Upper lobe of left lung (tissue), 6 donors: Measurements from ENCODE around the gene ATF3. TPM values are rescaled to one million over a fixed set of nuclear protein-coding genes. Genes with fewer than 3 reads are reported as not detected.

Experiments used
- ATAC-seq, 2 donors: fragments of 200-7000 bp; cut with Tn5 transposase; one replicate each; pipeline ENCODE4 v1.9.1; 2022; ENCODE audit warnings: mild to moderate bottlenecking in 2 of 2, moderate library complexity in 2 of 2; ENCODE audit not compliant: low FRiP score in 2 of 2
- DNase-seq, 2 donors: peaks; one replicate each; pipeline ENCODE4 v3.0.0-alpha.2; 2019 to 2020
- H3K27ac ChIP-seq, 4 donors: fragments of 200-600 bp; sonication (generic); one replicate each; pipeline ENCODE4 v1.5.1; 2016 to 2019
- H3K27me3 ChIP-seq, 4 donors: fragments of 200-600 bp; sonication (generic); one replicate each; pipeline ENCODE4 v1.5.1; 2017 to 2019
- H3K36me3 ChIP-seq, 4 donors: fragments of 200-600 bp; sonication (generic); one replicate each; pipeline ENCODE4 v1.5.1; 2016 to 2019
- H3K4me1 ChIP-seq, 4 donors: fragments of 200-600 bp; sonication (generic); one replicate each; pipeline ENCODE4 v1.5.1; 2018 to 2019
- H3K4me3 ChIP-seq, 4 donors: fragments of 200-600 bp; sonication (generic); one replicate each; pipeline ENCODE4 v1.5.1; 2017 to 2019; ENCODE audit warnings: mild to moderate bottlenecking in 2 of 4, moderate library complexity in 1 of 4
- H3K9me3 ChIP-seq, 4 donors: fragments of 200-600 bp; sonication (generic); one replicate each; pipeline ENCODE4 v1.5.1; 2018 to 2019
- EP300 ChIP-seq, 4 donors: sonication (generic); formaldehyde crosslinking; IDR thresholded peaks; one replicate each; pipeline ENCODE4 v1.5.1; 2017; ENCODE audit warnings: antibody characterized with exemption in 4 of 4, control low read depth in 2 of 4
- POLR2A ChIP-seq, 4 donors: fragments of 450-650 bp; IDR thresholded peaks; one replicate each; pipeline ENCODE4 v1.5.1; 2016 to 2017; ENCODE audit warnings: antibody characterized with exemption in 4 of 4, mild to moderate bottlenecking in 2 of 4
- POLR2AphosphoS5 ChIP-seq, 2 donors: sonication (generic); formaldehyde crosslinking; IDR thresholded peaks; one replicate each; pipeline ENCODE4 v1.5.1; 2017; ENCODE audit warnings: antibody characterized with exemption in 2 of 2
- WGBS, 2 donors: methylation state at CpG; one replicate each; pipeline ENCODE4 v1.1.5; 2017 to 2018; 5-methylcytosine and 5-hydroxymethylcytosine counted together
- total RNA-seq, 6 donors: library from RNA; depleted of rRNA in 4 of 6; stranded (reverse); fragments of >200 nt in 4 of 6; gene quantifications; one replicate each; pipeline versions ENCODE4 v1.1.0 to v1.2.1, GENCODE V29; 2016 to 2021
- TF ChIP-seq, protein P1 (sequence below), 6 experiments: fragments of 450-650 bp in 4 of 6; fragments of 200-600 bp in 2 of 6; sonication (generic) in 2 of 6; IDR thresholded peaks; one replicate each; pipeline ENCODE4 v1.5.1; 2016 to 2019; ENCODE audit warnings: antibody characterized with exemption in 6 of 6
- donor health status: DM: no; HTN: no; CAD: no; lungs with moderate emphysema.
- donor health status: DM: no; HTN: yes; CAD: no; lungs with severe emphysema.

The ATF3 gene
- total RNA-seq, 6 donors from 2014 or later, result 7.3 to 69.3 (median 21.2) TPM

DNA sequence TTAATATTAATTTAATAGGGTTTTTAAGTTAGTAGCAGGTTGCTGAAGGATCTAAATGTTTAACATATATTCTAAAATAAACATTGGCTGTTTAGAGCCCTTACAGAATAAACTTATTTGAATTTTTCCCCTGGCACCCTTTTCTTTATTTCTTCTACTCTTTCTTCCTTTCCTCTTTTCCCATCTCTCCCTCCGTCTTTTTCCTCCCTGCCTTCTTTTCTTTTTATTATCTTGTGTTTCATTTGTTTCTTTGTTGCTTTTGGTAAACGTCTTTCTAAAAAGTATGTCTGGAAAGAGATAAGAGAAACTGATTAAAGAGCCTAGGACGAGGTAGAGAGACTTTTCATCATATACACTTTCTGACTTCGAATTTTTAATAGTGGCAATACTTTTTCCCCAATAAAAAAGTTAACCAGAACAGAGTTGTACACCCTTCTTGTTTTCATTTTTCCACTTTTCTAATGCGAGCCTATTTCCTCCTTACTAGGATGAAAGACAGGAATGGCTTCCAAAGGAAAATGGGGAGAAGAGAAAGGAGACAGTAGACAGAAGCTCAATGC, 39.5 kb upstream of the ATF3 start:
- DNase-seq (no peak), ATAC-seq (no peak)
- Histone ChIP-seq H3K9me3 (no peaks in the 10 kb centered on the region), H3K36me3 (no peaks in the 10 kb centered on the region), H3K4me3 (no peak overlapping the region), H3K4me1 (peaks cover 0 to 16% (median 5%) of the 10 kb centered on the region in 4 donors), H3K27me3 (no peaks in the 10 kb centered on the region), H3K27ac (no peak overlapping the region)
- no peak for TF ChIP-seq POLR2A (IDR thresholded peaks at IDR 0.05)
- TF ChIP-seq EP300 (IDR thresholded peaks at IDR 0.05), result no peak
- TF ChIP-seq, protein P1, sequence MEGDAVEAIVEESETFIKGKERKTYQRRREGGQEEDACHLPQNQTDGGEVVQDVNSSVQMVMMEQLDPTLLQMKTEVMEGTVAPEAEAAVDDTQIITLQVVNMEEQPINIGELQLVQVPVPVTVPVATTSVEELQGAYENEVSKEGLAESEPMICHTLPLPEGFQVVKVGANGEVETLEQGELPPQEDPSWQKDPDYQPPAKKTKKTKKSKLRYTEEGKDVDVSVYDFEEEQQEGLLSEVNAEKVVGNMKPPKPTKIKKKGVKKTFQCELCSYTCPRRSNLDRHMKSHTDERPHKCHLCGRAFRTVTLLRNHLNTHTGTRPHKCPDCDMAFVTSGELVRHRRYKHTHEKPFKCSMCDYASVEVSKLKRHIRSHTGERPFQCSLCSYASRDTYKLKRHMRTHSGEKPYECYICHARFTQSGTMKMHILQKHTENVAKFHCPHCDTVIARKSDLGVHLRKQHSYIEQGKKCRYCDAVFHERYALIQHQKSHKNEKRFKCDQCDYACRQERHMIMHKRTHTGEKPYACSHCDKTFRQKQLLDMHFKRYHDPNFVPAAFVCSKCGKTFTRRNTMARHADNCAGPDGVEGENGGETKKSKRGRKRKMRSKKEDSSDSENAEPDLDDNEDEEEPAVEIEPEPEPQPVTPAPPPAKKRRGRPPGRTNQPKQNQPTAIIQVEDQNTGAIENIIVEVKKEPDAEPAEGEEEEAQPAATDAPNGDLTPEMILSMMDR (IDR thresholded peaks at IDR 0.05), result no peak
- TF ChIP-seq POLR2AphosphoS5 (IDR thresholded peaks at IDR 0.05), result no peak
- WGBS, 2 donors, result 80 to 83% methylated on average over 5 of the region's 5 CpGs

DNA sequence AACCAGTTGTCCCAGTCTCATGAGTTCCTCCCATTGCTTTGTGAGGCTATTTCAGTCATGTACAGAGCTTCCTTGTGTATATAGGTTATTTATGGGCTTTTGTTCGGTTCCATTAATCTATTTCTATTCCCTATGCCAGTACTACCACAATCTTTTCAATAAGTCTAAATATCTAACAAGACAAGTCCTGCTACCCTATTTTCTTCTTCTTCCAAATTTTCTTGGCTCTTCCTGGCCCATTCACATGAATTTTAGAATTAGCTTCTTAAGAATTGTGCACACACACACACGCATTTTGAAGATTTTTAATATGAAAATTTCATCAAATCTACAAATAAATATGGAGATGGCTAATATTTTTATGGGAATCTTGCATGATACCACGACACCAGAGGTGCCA, 33.8 kb upstream of the ATF3 start:
- TF ChIP-seq EP300 (IDR thresholded peaks at IDR 0.05) (no peak), POLR2AphosphoS5 (IDR thresholded peaks at IDR 0.05) (no peak), POLR2A (IDR thresholded peaks at IDR 0.05) (no peak)
- TF ChIP-seq, protein P1 (IDR thresholded peaks at IDR 0.05), result no peak
- ATAC-seq, result no peak
- H3K27ac ChIP-seq, result no peak overlapping the region

DNA sequence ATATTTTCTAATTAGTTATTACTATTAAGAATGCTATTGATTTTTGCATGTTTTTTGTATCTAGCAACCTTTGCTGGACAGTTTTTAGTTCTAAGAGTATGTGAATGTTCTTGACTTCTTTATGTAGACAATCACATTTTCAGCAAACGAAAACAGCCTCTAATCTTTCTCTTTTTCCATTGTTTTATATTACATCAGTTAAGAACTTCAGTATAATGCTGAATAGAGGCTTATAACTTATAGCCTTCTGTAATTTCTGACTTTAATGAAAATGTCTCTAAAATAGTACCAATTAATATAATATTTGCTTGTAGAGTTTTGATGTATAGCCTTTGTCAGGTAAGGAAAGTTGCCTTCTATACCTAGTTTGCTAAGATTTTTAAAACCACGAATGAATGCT, 33.2 kb upstream of the ATF3 start:
- no peak overlapping the region for H3K4me3 ChIP-seq
- H3K27me3 ChIP-seq, result no peaks in the 10 kb centered on the region
- no peaks in the 10 kb centered on the region for H3K9me3 ChIP-seq
- TF ChIP-seq, protein P1 (IDR thresholded peaks at IDR 0.05), result no peak
- TF ChIP-seq EP300 (IDR thresholded peaks at IDR 0.05) (no peak), POLR2AphosphoS5 (IDR thresholded peaks at IDR 0.05) (no peak), POLR2A (IDR thresholded peaks at IDR 0.05) (no peak)
- ATAC-seq (no peak), DNase-seq (no peak)
- H3K36me3 ChIP-seq, result no peaks in the 10 kb centered on the region
- H3K4me1 ChIP-seq, result no peaks in the 10 kb centered on the region
- 90 to 94% methylated on average over 2 of the region's 2 CpGs for WGBS, 2 donors
- H3K27ac ChIP-seq, result no peak overlapping the region

More for the DNA sequence above, 33.8 kb upstream of the ATF3 start:
- no peaks in the 10 kb centered on the region for H3K9me3 ChIP-seq
- H3K4me1 ChIP-seq, result no peaks in the 10 kb centered on the region
- H3K36me3 ChIP-seq, result no peaks in the 10 kb centered on the region
- WGBS, 2 donors, result 87 to 94% methylated on average over 3 of the region's 3 CpGs
- H3K27me3 ChIP-seq, result no peaks in the 10 kb centered on the region
- H3K4me3 ChIP-seq, result no peak overlapping the region
- DNase-seq, result no peak

DNA sequence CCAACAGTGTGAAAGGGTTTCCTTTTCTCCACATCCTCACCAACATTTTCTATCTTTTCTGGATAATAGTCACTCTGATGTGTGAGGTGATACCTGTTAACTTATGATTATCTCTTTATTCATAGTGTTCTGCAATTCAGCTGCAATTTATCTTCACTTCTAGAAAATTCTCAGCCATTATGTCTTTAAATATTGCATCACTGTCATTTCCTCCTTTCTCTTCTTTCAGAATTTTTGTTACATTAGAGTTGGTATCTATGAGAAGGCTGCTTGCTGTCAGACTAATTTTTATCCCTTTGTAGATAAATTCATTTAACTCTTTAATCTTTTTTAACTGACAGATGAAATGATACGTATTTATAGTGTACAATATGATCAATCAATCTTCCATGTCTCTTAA, 30.5 kb upstream of the ATF3 start:
- no peak overlapping the region for H3K4me3 ChIP-seq
- TF ChIP-seq POLR2AphosphoS5 (IDR thresholded peaks at IDR 0.05) (no peak), EP300 (IDR thresholded peaks at IDR 0.05) (no peak), POLR2A (IDR thresholded peaks at IDR 0.05) (no peak)
- TF ChIP-seq, protein P1 (IDR thresholded peaks at IDR 0.05), result no peak
- H3K27me3 ChIP-seq, result no peaks in the 10 kb centered on the region
- ATAC-seq (no peak), DNase-seq (no peak)
- H3K9me3 ChIP-seq, result no peaks in the 10 kb centered on the region
- 78 to 90% methylated on average over 1 of the region's 1 CpG for WGBS, 2 donors
- H3K27ac ChIP-seq, result no peak overlapping the region
- H3K4me1 ChIP-seq, result no peaks in the 10 kb centered on the region
- no peaks in the 10 kb centered on the region for H3K36me3 ChIP-seq

DNA sequence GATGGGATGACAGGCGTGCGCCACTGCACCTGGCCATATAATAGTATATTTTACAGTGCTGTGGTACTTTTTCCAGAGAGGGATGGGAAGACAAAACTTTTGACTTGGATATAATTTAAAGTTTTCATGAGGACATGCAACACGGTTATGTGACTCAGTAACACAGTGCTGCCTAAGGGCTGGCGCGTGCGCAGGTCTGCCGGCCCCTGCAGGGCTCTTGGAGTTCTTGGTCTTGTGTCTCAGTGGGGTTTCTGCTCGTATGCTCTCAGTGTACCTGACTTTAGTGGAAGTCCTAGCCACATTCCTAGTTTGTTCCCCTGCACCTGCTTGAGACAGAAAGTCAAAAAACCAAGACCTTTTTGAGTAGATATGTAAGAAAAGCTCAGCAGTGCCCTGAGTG, 27.5 kb upstream of the ATF3 start:
- no peak overlapping the region for H3K27ac ChIP-seq
- WGBS, 2 donors, result 94% methylated on average over 2 to 8 of the region's 8 CpGs
- H3K4me1 ChIP-seq, result no peaks in the 10 kb centered on the region
- no peaks in the 10 kb centered on the region for H3K27me3 ChIP-seq
- H3K4me3 ChIP-seq, result no peak overlapping the region
- DNase-seq (peak in 1 of 2 donors; percentile 55), ATAC-seq (no peak)
- no peaks in the 10 kb centered on the region for H3K9me3 ChIP-seq
- TF ChIP-seq EP300 (IDR thresholded peaks at IDR 0.05), result no peak
- no peak for TF ChIP-seq POLR2A (IDR thresholded peaks at IDR 0.05)
- TF ChIP-seq POLR2AphosphoS5 (IDR thresholded peaks at IDR 0.05), result no peak
- TF ChIP-seq, protein P1 (IDR thresholded peaks at IDR 0.05), result no peak
- no peaks in the 10 kb centered on the region for H3K36me3 ChIP-seq
